ENCODE measurements around the gene EFNB2. TPM values are rescaled to one million over a fixed set of nuclear protein-coding genes. Genes with fewer than 3 reads are reported as not detected.

The EFNB2 gene
- total RNA-seq, 1 donor from 2014 or later, result 47.0 TPM

DNA sequence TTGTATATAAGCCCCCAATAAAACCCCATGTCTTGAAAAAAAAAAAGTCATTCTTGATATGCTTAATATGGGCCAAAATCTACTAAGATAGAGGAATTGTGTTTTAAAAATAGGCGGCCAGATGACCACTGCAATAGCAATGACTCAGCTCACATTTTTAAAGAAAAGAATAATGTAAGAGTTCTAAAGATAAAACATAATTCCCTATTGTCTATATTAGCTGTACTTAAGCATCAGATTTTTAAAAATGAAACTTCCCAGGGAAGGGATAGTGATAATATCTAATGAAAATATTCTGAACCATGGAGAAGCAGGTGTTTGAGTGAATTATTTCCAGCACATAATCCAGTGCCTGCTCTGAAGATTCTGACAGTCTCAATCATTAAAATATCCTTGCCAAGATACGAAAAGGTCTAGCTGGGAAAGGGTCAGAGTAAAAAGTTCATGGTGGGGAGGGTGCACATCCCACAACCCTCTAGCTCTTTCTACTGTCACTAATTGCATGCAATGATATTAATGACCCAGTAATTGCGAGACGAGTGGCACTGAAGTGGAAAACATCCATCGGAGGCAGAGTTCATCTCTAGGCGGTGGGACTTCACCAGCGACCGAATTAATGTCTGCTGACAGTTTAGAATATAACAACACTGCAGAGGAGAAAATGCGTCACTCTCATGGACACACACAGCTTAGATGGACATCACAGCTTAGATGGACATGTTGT lies 31.6 kb downstream of the EFNB2 start:
- ATAC-seq (no peak), DNase-seq (no peak)
- Histone ChIP-seq H3K27ac (no peak overlapping the region), H3K36me3 (no peaks in the 10 kb centered on the region), H3K4me1 (peaks cover 13% of the 10 kb centered on the region), H3K4me3 (no peak overlapping the region), H3K27me3 (ENCODE audit: low read depth) (no peaks in the 10 kb centered on the region), H3K9me3 (no peaks in the 10 kb centered on the region)
- intact Hi-C loops (cut with DNase I), result no loop called here
- TF ChIP-seq, protein P1, sequence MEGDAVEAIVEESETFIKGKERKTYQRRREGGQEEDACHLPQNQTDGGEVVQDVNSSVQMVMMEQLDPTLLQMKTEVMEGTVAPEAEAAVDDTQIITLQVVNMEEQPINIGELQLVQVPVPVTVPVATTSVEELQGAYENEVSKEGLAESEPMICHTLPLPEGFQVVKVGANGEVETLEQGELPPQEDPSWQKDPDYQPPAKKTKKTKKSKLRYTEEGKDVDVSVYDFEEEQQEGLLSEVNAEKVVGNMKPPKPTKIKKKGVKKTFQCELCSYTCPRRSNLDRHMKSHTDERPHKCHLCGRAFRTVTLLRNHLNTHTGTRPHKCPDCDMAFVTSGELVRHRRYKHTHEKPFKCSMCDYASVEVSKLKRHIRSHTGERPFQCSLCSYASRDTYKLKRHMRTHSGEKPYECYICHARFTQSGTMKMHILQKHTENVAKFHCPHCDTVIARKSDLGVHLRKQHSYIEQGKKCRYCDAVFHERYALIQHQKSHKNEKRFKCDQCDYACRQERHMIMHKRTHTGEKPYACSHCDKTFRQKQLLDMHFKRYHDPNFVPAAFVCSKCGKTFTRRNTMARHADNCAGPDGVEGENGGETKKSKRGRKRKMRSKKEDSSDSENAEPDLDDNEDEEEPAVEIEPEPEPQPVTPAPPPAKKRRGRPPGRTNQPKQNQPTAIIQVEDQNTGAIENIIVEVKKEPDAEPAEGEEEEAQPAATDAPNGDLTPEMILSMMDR (IDR thresholded peaks at IDR 0.05), result no peak

DNA sequence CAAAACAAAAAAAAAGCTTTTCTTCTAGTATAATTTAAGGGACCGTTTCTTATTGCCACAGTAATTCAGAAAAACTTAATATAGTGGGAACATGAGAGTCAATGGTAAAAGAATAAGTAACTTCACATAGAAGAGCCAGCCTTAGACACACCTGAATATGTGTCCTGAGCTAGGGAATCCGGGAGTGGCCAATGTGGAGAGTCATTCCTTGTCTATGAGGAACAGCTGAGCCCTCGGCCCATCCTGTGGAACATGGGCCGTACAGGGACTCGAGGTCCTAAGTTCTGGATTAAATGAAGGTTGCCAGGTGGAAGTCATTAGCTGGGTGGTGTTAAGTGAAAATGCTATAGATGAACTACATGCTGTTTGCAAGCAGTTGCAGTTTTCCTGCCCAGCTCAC lies 32.2 kb downstream of the EFNB2 start:
- intact Hi-C loops (cut with DNase I), result no loop called here

DNA sequence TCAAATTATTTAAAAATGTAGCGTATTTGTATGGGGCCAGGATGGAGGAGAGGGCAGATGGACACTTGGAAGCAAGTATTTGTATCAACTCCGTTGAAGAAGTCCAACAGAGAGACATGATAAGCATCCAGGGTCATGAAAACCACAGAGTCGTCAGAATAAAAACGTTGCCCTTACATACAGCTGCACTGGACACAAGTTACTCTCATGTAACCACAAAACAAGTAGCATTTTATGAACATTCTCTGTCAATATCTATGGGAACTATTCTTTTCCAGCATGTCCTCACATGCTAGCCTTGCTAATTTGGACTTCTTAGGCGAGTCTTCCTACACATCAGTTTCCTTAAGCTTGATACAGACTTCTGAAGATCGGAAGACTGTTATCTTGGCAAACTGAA lies 35.0 kb downstream of the EFNB2 start:
- no peaks in the 10 kb centered on the region for H3K27me3 ChIP-seq (ENCODE audit: low read depth)
- no peak for DNase-seq
- no peak for ATAC-seq
- no peak overlapping the region for H3K27ac ChIP-seq
- no peaks in the 10 kb centered on the region for H3K36me3 ChIP-seq
- intact Hi-C loops (cut with DNase I), result no loop called here
- no peaks in the 10 kb centered on the region for H3K9me3 ChIP-seq
- H3K4me1 ChIP-seq, result peaks cover 40% of the 10 kb centered on the region
- TF ChIP-seq, protein P1 (IDR thresholded peaks at IDR 0.05), result no peak
- no peak overlapping the region for H3K4me3 ChIP-seq

More for the DNA sequence above, 32.2 kb downstream of the EFNB2 start:
- Histone ChIP-seq H3K4me3 (no peak overlapping the region), H3K27ac (no peak overlapping the region), H3K36me3 (no peaks in the 10 kb centered on the region), H3K9me3 (no peaks in the 10 kb centered on the region), H3K27me3 (ENCODE audit: low read depth) (no peaks in the 10 kb centered on the region), H3K4me1 (peaks cover 18% of the 10 kb centered on the region)
- TF ChIP-seq, protein P1 (IDR thresholded peaks at IDR 0.05), result no peak
- ATAC-seq (peak in 1 of 2 donors; percentile 50), DNase-seq (no peak)

DNA sequence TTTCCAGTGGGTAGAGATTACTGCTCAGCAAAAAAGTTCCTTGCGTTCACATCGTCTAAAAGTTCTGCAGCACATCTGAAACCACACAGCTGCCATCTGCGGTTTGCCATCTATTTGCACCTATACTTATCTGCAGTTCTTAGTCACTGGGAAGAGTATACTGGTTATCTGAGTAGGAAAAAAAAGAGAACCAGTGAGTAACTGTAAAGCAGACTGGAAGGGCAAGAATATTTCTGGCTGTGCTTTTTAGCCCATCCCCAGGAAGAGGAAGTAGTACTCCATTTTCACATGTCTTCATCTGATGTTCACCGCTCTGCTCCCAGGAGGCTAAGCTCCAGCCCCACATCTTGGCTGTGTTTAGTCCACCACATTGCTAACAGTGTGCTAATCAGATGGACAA lies 35.6 kb downstream of the EFNB2 start:
- TF ChIP-seq, protein P1 (IDR thresholded peaks at IDR 0.05), result no peak
- Histone ChIP-seq H3K9me3 (no peaks in the 10 kb centered on the region), H3K4me3 (no peak overlapping the region), H3K27me3 (ENCODE audit: low read depth) (no peaks in the 10 kb centered on the region), H3K27ac (no peak overlapping the region), H3K36me3 (no peaks in the 10 kb centered on the region), H3K4me1 (peaks cover 46% of the 10 kb centered on the region)
- ATAC-seq (no peak), DNase-seq (no peak)
- intact Hi-C loops (cut with DNase I), result no loop called here

DNA sequence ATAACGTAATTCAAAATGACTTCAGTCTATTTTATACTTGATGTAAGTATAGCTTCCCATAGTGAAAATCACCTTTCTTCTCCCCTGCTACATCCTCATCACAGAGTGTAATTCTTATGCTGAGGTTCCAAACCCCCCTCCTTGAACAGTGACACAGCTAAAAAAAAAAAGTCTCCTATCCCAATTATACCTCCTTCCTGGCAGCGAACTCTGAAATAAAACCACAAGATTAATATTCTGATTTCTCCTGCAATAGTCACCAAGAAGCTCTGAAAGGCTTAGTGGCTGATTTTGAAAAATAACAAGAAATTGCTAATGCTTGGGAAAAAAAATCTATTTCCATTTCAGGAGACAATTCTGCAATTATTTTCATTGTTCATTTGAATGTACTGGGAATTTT lies 36.3 kb downstream of the EFNB2 start:
- TF ChIP-seq, protein P1 (IDR thresholded peaks at IDR 0.05), result no peak
- Histone ChIP-seq H3K4me3 (no peak overlapping the region), H3K9me3 (no peaks in the 10 kb centered on the region), H3K27ac (no peak overlapping the region), H3K36me3 (peaks cover 5% of the 10 kb centered on the region), H3K4me1 (peaks cover 49% of the 10 kb centered on the region), H3K27me3 (ENCODE audit: low read depth) (no peaks in the 10 kb centered on the region)
- intact Hi-C loops (cut with DNase I), result no loop called here
- DNase-seq, result no peak
- no peak for ATAC-seq
